GM21447 (cell line): ENCODE measurements around the gene FAM118B.
"Not testable (repeated sequence)": the region's sequence is repeated elsewhere in the genome, so short reads cannot be mapped to it uniquely, and the experiment has no call there.

Source experiments
- ATAC-seq: cut with Tn5 transposase; IDR thresholded peaks from one replicate; pipeline ENCODE4 v1.9.1; 2021; ENCODE audit not compliant: unreplicated experiment

The FAM118B gene

GRCh38 chr11:126216526-126217305, 5.1 kb downstream of the FAM118B start:
- ATAC-seq, result no peak

GRCh38 chr11:126217491-126217890, 5.9 kb downstream of the FAM118B start:
- no peak for ATAC-seq

GRCh38 chr11:126219547-126219946, 8.0 kb downstream of the FAM118B start:
- no peak for ATAC-seq

- ATAC-seq, result no peak
These were observed 13.2 kb downstream of the FAM118B start for GRCh38 chr11:126224647-126225294.

GRCh38 chr11:126225295-126225665, 13.7 kb downstream of the FAM118B start:
- no peak for ATAC-seq

- ATAC-seq, result no peak
These were observed 14.9 kb downstream of the FAM118B start for GRCh38 chr11:126226334-126227084.

- no peak for ATAC-seq
These were observed 18.4 kb downstream of the FAM118B start for GRCh38 chr11:126229858-126230540.

- ATAC-seq, result no peak
These were observed 20.3 kb downstream of the FAM118B start for GRCh38 chr11:126231725-126232459.

- ATAC-seq, result no peak
These were observed 21.1 kb downstream of the FAM118B start for GRCh38 chr11:126232683-126233082.

GRCh38 chr11:126233391-126233790, 21.8 kb downstream of the FAM118B start:
- ATAC-seq, result no peak

GRCh38 chr11:126246636-126247035, 35.1 kb downstream of the FAM118B start:
- ATAC-seq, result no peak

GRCh38 chr11:126253265-126253664, 41.7 kb downstream of the FAM118B start:
- no peak for ATAC-seq

- ATAC-seq, result no peak
These were observed 43.2 kb downstream of the FAM118B start for GRCh38 chr11:126254819-126255218.

GRCh38 chr11:126255507-126255906, 43.9 kb downstream of the FAM118B start:
- not testable (repeated sequence) for ATAC-seq

- ATAC-seq, result no peak
These were observed 44.6 kb downstream of the FAM118B start for GRCh38 chr11:126256216-126256615.

GRCh38 chr11:126257144-126257543, 45.6 kb downstream of the FAM118B start:
- ATAC-seq, result no peak

- ATAC-seq, result no peak
These were observed 46.2 kb downstream of the FAM118B start for GRCh38 chr11:126257764-126258163.

- no peak for ATAC-seq
These were observed 50.6 kb downstream of the FAM118B start for GRCh38 chr11:126262216-126262615.

GRCh38 chr11:126263489-126263888, 51.9 kb downstream of the FAM118B start:
- no peak for ATAC-seq

GRCh38 chr11:126265811-126266210, 54.2 kb downstream of the FAM118B start:
- no peak for ATAC-seq

- no peak for ATAC-seq
These were observed 56.1 kb downstream of the FAM118B start for GRCh38 chr11:126267650-126268049.
